Ishikawa (cell line): ENCODE measurements around the gene NEK7.

ENCODE experiments used
- EP300 ChIP-seq: IDR thresholded peaks from 2 replicates; pipeline ENCODE4 v1.6.1; 2012; ENCODE audit warnings: borderline replicate concordance
- TAF1 ChIP-seq: IDR thresholded peaks from 2 replicates; pipeline ENCODE4 v1.6.1; 2012; ENCODE audit warnings: low read depth, mild to moderate bottlenecking
- USF1 ChIP-seq: IDR thresholded peaks from 2 replicates; pipeline ENCODE4 v1.6.1; 2012

- TF ChIP-seq USF1 (no peak), EP300 (no peak), TAF1 (no peak)
These were observed 113.6 kb downstream of the NEK7 start for GRCh38 chr1:198270273-198270828.
